Smooth muscle cell of the brain vasculature (primary cell): Measurements from ENCODE around the gene MNX1.

Source experiments
- DNase-seq: peaks from one replicate; pipeline ENCODE4 v3.0.0-alpha.2; 2012; ENCODE audit warnings: low read depth, low spot score

The MNX1 gene

DNA sequence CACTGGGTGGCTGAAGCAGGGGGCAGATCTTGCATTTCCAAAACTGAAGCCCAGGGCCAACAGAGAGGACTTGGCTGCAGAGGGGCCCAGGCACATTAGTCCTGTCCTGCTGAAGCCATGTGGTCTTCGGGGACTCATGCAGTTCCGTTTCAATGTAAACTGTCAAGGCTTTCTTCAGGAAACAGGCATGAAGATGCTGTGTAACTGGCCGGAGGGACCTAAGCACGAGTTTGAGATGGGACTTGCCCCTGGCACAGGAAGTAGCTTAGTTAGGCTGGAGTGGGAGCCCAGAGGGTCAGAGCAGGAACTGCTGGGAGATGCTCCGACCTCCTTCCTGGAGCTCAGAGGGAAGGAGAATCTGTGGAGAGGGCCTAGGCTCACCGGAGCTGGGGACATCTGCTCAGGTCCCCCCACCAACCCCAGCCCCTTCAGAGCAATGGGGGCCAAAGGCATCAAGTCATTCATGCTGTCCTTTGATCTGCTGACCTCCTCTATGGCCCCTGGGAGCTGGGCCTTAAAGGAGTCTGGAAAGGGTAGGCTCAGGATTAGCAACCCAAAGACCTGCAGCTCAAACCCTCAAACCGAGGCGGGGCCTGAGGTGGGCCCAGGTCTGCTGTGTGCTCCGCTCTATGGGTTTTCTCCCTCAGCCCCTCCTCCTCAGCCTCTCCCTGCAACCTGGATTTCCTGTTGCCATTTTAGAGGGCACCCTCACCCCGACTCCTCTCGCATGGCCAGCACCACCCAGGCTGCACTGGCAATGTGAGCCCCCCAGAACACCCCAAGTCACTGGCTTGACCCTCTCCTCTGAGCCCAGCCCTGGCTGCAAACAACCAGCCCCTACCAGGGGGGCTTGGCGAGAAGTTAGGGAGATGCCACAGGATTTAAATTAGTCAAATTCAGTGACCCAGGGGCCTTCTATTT is 4.4 kb upstream of the MNX1 start:
- no peak for DNase-seq

- no peak for DNase-seq
Observed at GRCh38 chr7:157013602-157014549, 3.4 kb upstream of the MNX1 start.

- DNase-seq, result no peak
Observed at GRCh38 chr7:157013101-157013500, 2.6 kb upstream of the MNX1 start.

GRCh38 chr7:157012113-157012547 is 1.7 kb upstream of the MNX1 start:
- no peak for DNase-seq

- no peak for DNase-seq
Observed at GRCh38 chr7:157011333-157012112, 1.1 kb upstream of the MNX1 start.

DNA sequence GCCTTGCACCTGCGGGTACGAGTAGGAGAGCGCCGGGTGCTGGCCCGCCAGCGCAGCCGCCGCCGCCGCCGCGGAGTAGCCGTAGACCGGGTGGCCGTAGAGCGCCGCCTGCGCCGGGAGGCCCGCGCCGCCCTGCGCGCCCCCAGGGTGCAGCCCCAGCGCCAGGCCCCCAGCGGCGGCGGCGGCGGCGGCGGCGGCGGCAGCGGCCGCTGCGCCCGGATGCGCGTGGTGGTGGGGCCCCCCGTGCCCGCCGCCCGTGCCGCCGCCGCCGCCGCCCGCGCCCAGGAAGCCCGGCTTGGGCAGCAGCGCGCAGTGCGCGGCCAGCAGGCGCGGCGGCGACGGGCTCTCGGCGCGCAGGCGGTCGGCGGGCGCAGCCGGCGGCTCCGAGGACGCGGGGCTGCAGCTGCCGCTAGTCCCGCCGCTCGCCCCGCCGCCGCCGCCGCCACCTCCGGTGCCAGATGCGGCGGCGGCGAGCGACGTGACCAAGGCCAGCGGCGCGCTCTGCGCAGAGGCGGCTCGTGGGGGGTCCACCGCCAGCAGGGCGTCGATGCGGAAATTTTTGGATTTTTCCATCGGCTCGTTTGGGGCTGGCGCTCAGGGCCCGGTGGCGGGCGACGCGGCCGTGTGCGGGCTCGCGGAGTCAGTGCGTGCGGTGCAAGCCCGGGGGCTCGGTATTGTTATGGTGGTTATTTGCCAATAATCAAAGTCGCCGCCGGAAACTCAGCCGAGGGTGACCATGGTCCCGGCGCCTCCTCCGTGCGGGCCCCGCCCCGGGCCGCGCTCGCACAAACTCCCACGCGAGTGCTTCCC is 480 bp downstream of the MNX1 start:
- no peak for DNase-seq

DNA sequence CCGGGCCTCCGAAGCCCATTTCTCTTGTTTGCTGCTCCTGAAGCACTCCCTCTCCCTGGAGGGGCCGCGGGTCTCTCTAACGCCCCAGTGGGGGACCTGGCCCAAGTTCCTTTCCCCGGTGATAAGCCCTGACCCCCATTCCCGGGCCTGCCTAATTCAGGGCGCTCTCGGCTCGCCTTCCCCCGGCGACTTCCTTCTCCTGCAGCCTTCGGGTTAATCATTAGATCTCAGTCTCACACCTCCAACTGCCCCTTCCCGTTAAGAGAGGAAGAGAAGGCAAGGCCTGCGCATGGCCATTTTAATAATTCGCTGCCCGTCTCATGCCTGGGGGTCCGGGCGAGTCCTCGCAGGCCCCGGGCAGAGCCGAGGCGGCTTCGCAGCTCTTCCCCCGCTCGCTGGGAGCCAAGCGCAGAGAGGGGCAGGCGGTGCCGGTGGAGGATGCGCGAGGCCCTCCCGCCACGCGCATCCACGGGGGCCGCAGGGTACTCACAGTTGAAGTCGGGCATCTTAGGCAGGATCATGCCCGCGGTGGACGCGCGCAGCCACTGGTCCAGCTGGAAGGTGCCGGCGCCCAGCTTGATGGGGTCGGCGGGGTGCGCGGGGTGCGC is 1.2 kb downstream of the MNX1 start:
- no peak for DNase-seq

- no peak for DNase-seq
Observed at GRCh38 chr7:157008206-157009169, 2.0 kb downstream of the MNX1 start.

DNA sequence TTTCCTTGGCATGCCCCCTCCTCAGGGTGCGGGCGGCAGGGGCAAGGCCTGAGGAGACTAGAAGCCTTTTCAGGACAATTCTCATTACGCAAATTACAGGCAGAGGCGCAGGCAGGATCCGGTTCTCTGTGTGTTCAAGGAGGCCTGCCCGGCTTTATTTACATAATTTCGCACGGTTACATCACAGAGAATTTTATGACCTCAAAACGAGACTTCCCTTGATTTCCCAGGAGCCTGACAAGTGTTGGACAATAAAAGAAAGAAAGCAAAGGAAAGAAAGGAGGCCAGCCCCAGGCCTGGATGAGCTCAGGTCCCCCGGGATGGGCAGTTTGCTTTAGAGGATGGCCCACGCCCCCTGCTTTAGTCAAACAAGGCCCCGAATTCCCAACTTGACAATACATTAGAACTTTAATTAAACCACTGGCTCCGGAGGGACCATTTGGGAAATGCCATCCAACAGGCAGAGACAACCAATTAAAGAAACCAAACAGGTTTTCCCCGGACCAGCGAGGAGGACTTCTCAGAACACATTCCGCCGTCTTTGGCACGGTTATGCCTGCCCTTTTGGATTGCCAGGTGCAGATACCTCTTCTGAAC is 2.9 kb downstream of the MNX1 start:
- no peak for DNase-seq

DNA sequence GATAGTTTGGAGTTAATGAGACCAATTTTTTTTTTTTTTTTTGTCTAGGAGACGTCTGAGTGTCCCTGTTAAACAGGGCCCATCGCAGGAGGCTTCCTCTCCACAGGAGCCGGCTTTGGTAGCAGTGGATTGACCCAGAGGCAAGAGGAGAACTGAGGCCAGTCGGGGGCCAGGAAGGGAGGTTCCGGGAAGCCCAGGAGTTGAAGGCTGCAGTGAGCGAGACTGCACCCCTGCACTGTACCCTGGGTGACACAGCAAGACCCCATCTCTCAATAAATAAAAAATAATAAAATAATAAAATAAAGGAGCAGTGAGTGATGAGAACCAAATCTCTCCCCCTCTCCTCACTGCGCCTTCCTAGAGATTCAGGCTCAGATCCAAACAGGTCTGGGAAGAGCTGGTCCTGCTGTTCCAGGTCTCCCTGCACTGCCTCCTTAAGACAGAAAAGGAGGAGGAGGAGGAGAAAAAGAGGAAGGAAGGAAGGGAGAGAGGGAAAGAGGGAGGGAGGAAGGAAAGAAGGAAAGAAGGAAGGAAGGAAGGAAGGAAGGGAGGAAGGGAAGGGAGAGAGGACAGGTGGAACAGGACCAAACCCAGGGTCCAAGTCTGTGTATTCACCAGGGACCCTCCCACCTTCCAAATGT is 3.5 kb downstream of the MNX1 start:
- DNase-seq, result no peak

- DNase-seq, result no peak
Observed at GRCh38 chr7:157006205-157006747, 4.2 kb downstream of the MNX1 start.

DNA sequence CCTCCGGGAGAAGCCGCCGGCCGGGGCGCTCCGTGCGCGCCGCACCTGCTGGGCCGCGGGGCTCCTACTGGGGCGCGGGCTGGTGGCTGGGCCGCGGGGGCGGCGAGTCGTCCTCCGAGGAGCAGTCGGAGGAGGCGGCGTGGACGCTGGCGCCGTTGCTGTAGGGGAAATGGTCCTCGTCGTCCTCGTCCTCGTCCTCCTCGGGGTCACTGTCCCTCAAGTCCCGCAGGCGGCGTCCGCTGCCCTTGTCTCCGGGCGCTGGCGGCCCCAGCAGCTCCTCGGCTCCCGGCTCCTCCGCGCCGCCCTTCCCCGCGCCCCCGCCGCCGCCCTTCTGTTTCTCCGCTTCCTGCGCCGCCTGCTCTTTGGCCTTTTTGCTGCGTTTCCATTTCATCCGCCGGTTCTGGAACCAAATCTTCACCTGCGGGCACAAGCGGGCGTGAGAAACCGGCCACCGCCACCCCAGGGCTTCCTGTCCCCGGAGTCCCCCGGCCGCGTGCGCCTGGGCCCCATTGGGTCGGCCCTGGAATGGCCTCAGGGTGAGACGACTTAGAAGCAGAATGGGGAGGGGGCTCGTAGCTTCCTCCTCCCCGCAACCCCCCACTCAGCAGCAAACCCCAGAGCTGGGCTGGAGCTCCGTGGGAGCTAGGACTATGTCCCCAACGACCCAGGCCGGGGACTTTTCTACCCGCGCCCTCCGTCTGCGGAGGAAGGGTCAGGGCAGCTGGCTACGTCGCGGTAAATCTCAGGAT is 4.8 kb downstream of the MNX1 start:
- no peak for DNase-seq

GRCh38 chr7:157004521-157005455 is 5.7 kb downstream of the MNX1 start:
- no peak for DNase-seq

DNA sequence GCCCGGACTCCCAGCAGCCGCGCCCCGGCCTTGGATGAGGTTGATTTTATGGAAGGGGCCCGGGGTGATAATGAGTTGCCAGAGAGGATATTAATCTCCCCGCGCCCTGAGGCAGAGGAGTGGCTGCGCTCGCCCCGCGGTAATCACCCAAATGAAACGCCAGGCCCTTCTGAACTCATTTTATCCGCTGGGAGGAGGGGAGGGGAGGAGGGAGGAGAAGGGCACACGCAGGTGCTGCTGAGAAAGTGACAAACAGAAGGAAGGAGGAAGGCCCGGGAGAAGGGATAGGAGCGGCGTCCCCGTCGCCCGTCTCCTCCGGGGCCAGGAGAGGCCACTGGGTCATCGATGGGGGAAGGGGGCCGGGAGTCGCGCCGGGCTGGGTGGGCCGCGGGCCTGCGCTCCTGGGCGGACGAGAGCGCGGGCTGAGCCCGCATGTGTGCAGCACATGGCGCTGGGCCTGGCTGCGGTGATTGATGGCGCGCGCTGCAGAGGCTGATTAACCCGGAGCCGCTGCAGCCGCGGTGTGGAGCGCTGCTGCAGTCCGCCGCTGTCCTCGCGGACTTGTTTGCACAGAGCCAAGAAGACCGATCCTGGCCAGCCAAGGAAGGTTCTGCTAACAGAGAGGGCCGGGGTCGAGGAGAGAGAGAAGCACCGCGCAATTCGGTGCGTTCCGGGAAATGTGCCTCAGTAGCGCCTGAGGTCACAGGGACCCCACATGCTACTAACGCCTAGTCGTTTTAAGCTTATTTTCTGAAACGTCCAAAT is 6.5 kb downstream of the MNX1 start:
- no peak for DNase-seq

DNA sequence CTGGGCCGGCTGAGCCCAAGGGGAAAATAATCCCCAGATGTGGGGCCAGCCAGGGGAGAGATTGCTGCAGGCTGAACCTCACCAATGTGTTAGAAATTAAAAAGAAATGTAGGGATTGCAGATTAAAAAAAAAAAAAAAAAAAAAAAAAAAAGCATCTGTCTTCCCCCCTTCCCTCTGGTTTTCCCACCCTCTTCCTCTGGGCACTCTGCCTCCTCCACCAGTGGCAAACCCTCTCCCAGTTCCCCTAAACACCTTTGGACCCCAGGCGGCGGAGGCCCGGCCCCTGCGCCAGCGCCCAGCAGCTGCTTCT is 7.1 kb downstream of the MNX1 start:
- no peak for DNase-seq
